Measurements from ENCODE around the gene SLC12A7. TPM values are rescaled to one million over a fixed set of nuclear protein-coding genes. Genes with fewer than 3 reads are reported as not detected.

Gene SLC12A7
- total RNA-seq, 2 donors from 2014 or later: 18.4 to 34.6 TPM

GRCh38 chr5:1066676-1067075, 45.2 kb downstream of the SLC12A7 start:
- Histone ChIP-seq H3K27ac (no peak overlapping the region), H3K9me3 (no peaks in the 10 kb centered on the region), H3K36me3 (peaks cover 7% of the 10 kb centered on the region), H3K4me1 (ENCODE audit: control insufficient read depth in 1 of 2, low read depth in 2 of 2) (no peaks in the 10 kb centered on the region), H3K27me3 (replicated peaks; ENCODE audit: insufficient read depth) (no peaks in the 10 kb centered on the region), H3K4me3 (no peak overlapping the region)
- TF ChIP-seq, protein P1, sequence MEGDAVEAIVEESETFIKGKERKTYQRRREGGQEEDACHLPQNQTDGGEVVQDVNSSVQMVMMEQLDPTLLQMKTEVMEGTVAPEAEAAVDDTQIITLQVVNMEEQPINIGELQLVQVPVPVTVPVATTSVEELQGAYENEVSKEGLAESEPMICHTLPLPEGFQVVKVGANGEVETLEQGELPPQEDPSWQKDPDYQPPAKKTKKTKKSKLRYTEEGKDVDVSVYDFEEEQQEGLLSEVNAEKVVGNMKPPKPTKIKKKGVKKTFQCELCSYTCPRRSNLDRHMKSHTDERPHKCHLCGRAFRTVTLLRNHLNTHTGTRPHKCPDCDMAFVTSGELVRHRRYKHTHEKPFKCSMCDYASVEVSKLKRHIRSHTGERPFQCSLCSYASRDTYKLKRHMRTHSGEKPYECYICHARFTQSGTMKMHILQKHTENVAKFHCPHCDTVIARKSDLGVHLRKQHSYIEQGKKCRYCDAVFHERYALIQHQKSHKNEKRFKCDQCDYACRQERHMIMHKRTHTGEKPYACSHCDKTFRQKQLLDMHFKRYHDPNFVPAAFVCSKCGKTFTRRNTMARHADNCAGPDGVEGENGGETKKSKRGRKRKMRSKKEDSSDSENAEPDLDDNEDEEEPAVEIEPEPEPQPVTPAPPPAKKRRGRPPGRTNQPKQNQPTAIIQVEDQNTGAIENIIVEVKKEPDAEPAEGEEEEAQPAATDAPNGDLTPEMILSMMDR (IDR thresholded peaks at IDR 0.05): no peak
- ATAC-seq (ENCODE audit: insufficient number of reproducible peaks, low FRiP score, low read depth): no peak
- DNase-seq (ENCODE audit: low spot score): no peak

- Histone ChIP-seq H3K27me3 (replicated peaks; ENCODE audit: insufficient read depth) (no peaks in the 10 kb centered on the region), H3K27ac (no peak overlapping the region), H3K4me3 (no peak overlapping the region), H3K4me1 (ENCODE audit: control insufficient read depth in 1 of 2, low read depth in 2 of 2) (no peaks in the 10 kb centered on the region), H3K9me3 (no peaks in the 10 kb centered on the region), H3K36me3 (peaks cover 7% of the 10 kb centered on the region)
- TF ChIP-seq, protein P1 (IDR thresholded peaks at IDR 0.05): no peak
- ATAC-seq (ENCODE audit: insufficient number of reproducible peaks, low FRiP score, low read depth) (no peak), DNase-seq (ENCODE audit: low spot score) (no peak)
These were observed 45.8 kb downstream of the SLC12A7 start for GRCh38 chr5:1065891-1066650.

GRCh38 chr5:1065143-1065750, 46.6 kb downstream of the SLC12A7 start:
- no peak for DNase-seq (ENCODE audit: low spot score)
- TF ChIP-seq, protein P1 (IDR thresholded peaks at IDR 0.05): no peak
- H3K9me3 ChIP-seq: no peaks in the 10 kb centered on the region
- H3K27me3 ChIP-seq (replicated peaks; ENCODE audit: insufficient read depth): no peaks in the 10 kb centered on the region
- no peaks in the 10 kb centered on the region for H3K4me1 ChIP-seq (ENCODE audit: control insufficient read depth in 1 of 2, low read depth in 2 of 2)
- no peak overlapping the region for H3K27ac ChIP-seq
- ATAC-seq (ENCODE audit: insufficient number of reproducible peaks, low FRiP score, low read depth): no peak
- no peak overlapping the region for H3K4me3 ChIP-seq
- peaks cover 7% of the 10 kb centered on the region for H3K36me3 ChIP-seq

DNA sequence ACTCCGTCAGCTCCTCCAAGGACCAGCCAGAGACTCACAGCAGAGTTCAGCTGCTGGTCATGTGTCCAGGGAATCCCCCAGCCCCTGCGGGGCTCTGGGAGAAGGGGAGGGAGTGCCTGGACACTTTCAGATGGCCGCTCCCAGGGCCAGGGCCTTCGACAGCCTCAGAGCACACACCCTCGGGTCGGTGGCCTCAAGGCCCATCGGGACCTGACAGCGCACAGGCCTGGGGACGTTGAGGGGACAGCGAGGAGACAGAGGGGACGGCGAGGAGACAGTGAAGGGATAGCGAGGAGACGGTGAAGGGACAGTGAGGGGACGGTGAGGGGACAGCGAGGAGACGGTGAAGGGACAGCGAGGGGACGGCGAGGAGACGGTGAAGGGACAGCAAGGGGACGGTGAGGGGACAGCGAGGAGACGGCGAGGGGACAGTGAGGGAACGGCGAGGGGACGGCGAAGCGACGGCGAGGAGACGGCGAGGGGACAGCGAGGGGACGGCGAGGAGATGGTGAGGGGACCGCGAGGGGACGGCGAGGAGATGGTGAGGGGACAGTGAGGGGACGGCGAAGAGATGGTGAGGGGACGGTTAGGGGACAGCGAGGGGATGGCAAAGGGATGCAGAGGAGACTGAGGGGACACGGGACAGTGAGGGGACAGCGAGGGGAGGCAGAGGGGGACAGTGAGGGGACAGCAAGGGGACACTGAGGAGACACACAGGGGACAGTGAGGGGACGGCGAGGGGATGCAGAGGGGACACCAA, 47.3 kb downstream of the SLC12A7 start:
- Histone ChIP-seq H3K4me1 (ENCODE audit: control insufficient read depth in 1 of 2, low read depth in 2 of 2) (no peaks in the 10 kb centered on the region), H3K9me3 (no peaks in the 10 kb centered on the region), H3K27ac (no peak overlapping the region), H3K27me3 (replicated peaks; ENCODE audit: insufficient read depth) (no peaks in the 10 kb centered on the region), H3K36me3 (peaks cover 7% of the 10 kb centered on the region), H3K4me3 (no peak overlapping the region)
- ATAC-seq (ENCODE audit: insufficient number of reproducible peaks, low FRiP score, low read depth): no peak
- TF ChIP-seq, protein P1 (IDR thresholded peaks at IDR 0.05): no peak
- DNase-seq (ENCODE audit: low spot score): no peak
